ENCODE measurements around the gene BZW2. TPM values are rescaled to one million over a fixed set of nuclear protein-coding genes. Genes with fewer than 3 reads are reported as not detected.

Gene BZW2
- total and polyA plus RNA-seq, 2 of the 13 experiments (the other 11 are each of a cell fraction or from before 2014, with no cell fraction given): 21.8 to 95.2 TPM

GRCh38 chr7:16753932-16754855 is 108.2 kb downstream of the BZW2 start (continued):
- TF ChIP-seq ZNF563 (CRISPR knock-in tag; IDR thresholded peaks at IDR 0.05) (0 out of 2 replicates have a peak, but pooled peaks have one; percentile 29), NONO (IDR thresholded peaks at IDR 0.05) (no peak), NONO (CRISPR knock-in tag; conservative IDR thresholded peaks at IDR 0.05) (peak; percentile 32; the same call in 1 of the 2 replicates), ZNF253 (CRISPR knock-in tag; IDR thresholded peaks at IDR 0.05; ENCODE audit: borderline replicate concordance) (peak; percentile 59; the same call in 1 of the 2 replicates), HMGXB4 (CRISPR knock-in tag; IDR thresholded peaks at IDR 0.05; ENCODE audit: borderline replicate concordance in 1 of 2, low read depth in 1 of 2) (peak; percentile 20 to 40; a peak in 1 of 4 replicates), ZNF331 (CRISPR knock-in tag; IDR thresholded peaks at IDR 0.05) (0 out of 2 replicates have a peak, but pooled peaks have one; percentile 14), UBTF (CRISPR knock-in tag; IDR thresholded peaks at IDR 0.05) (peak; percentile 52), ZGPAT (CRISPR knock-in tag; IDR thresholded peaks at IDR 0.05) (no peak; the same call in 1 of the 2 replicates), ZBTB7A (CRISPR knock-in tag; IDR thresholded peaks at IDR 0.05) (peak; percentile 25; the same call in 1 of the 2 replicates), MEF2D (CRISPR knock-in tag; IDR thresholded peaks at IDR 0.05) (peak; percentile 43; the same call in 1 of the 2 replicates), ZFP37 (CRISPR knock-in tag; IDR thresholded peaks at IDR 0.05; ENCODE audit: borderline replicate concordance) (no peak), ZBTB7B (CRISPR knock-in tag; IDR thresholded peaks at IDR 0.05) (0 out of 2 replicates have a peak, but pooled peaks have one; percentile 33), EED (CRISPR knock-in tag; IDR thresholded peaks at IDR 0.05) (0 out of 2 replicates have a peak, but pooled peaks have one; percentile 54), YY1 (IDR thresholded peaks at IDR 0.05; ENCODE audit: insufficient read depth, insufficient replicate concordance, low read depth, low read length) (peak; percentile 11), GRHL1 (CRISPR knock-in tag; conservative IDR thresholded peaks at IDR 0.05) (no peak), ASH2L (IDR thresholded peaks at IDR 0.05; ENCODE audit: insufficient read length, low read depth, low read length) (peak; percentile 61), THAP8 (CRISPR knock-in tag; IDR thresholded peaks at IDR 0.05; ENCODE audit: borderline replicate concordance) (0 out of 2 replicates have a peak, but pooled peaks have one; percentile 20)
